Ishikawa (cell line): Measurements from ENCODE around the gene CDT1.

Experiments used
- FOXM1 ChIP-seq: IDR thresholded peaks from 2 replicates; pipeline ENCODE4 v1.6.1; 2012; ENCODE audit warnings: low read depth, borderline replicate concordance
- MAX ChIP-seq: IDR thresholded peaks from 2 replicates; pipeline ENCODE4 v1.6.1; 2012

GRCh38 chr16:88822281-88823040 lies 18.9 kb downstream of the CDT1 start:
- TF ChIP-seq FOXM1 (no peak), MAX (no peak)
